Bronchial epithelial cell (primary cell): ENCODE data around the gene MOV10L1. TPM values are rescaled to one million over a fixed set of nuclear protein-coding genes. Genes with fewer than 3 reads are reported as not detected.

Experiments
- DNase-seq: peaks from one replicate; pipeline ENCODE4 v3.0.0-alpha.2; 2010; ENCODE audit warnings: low read depth
- FAIRE-seq: peaks from 2 replicates; lab custom pipeline; 2011; peaks lifted over from hg19 to GRCh38; lab: Jason Lieb, UNC
- H3K27me3 ChIP-seq: 2 replicates; pipeline ENCODE4 v1.5.1; 2011; ENCODE audit warnings: low read length; ENCODE audit not compliant: control insufficient read depth, insufficient read depth
- H3K36me3 ChIP-seq: 2 replicates; pipeline ENCODE4 v1.5.1; 2011; ENCODE audit warnings: low read length; ENCODE audit not compliant: control insufficient read depth, insufficient read depth
- H3K4me3 ChIP-seq: 2 replicates; pipeline ENCODE4 v1.5.1; 2011; ENCODE audit warnings: mild to moderate bottlenecking, low read depth, low read length, control low read depth
- total RNA-seq: library from RNA; depleted of rRNA; stranded (reverse); fragments of >200 nt; gene quantifications from 2 replicates; pipeline ENCODE4 v1.2.1, GENCODE V29; 2014
- TF ChIP-seq, protein P1 (sequence below): IDR thresholded peaks from 2 replicates; pipeline ENCODE4 v1.5.1; 2011; ENCODE audit warnings: mild to moderate bottlenecking, moderate library complexity, low read length, control low read depth, inconsistent platforms; ENCODE audit not compliant: insufficient read depth, severe bottlenecking

MOV10L1 gene
- total RNA-seq, 1 donor from 2014 or later: 0.26 TPM

DNA sequence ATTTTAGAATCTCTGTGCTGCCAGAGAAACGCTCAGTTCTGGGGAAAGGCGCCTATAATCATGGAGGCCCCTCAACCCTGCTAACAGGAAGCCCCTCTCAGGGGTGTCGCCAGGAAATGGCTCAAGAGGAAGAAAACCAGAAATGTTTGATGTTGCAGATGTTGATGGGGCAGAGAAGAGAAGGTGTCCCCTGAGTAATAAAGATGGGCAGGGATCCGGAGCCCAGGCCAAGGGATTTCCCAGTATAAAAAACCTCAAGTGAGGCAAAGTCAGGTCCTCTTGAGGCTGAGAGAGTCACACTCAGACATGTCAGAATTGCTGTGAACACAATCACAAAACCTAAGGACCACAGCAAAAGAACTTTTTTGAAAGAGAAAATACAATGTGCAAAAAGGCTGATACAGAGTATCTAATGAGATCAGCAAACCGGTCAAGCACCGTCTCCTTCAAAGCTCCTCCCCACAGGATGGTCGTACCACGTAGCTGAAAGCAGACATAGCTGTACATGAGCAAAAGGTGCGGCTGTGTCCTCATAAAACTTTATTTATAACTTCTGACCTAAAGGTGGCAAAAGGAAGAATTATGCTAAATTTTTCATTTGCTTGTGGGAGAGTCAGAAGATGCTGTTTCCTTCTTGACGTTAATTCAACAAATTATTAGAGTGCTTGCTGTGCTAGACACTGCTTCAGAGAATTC is 12.2 kb downstream of the MOV10L1 start:
- FAIRE-seq (no peak), DNase-seq (no peak)
- H3K27me3 ChIP-seq: no peaks in the 10 kb centered on the region
- no peaks in the 10 kb centered on the region for H3K36me3 ChIP-seq
- no peak overlapping the region for H3K4me3 ChIP-seq
- TF ChIP-seq, protein P1, sequence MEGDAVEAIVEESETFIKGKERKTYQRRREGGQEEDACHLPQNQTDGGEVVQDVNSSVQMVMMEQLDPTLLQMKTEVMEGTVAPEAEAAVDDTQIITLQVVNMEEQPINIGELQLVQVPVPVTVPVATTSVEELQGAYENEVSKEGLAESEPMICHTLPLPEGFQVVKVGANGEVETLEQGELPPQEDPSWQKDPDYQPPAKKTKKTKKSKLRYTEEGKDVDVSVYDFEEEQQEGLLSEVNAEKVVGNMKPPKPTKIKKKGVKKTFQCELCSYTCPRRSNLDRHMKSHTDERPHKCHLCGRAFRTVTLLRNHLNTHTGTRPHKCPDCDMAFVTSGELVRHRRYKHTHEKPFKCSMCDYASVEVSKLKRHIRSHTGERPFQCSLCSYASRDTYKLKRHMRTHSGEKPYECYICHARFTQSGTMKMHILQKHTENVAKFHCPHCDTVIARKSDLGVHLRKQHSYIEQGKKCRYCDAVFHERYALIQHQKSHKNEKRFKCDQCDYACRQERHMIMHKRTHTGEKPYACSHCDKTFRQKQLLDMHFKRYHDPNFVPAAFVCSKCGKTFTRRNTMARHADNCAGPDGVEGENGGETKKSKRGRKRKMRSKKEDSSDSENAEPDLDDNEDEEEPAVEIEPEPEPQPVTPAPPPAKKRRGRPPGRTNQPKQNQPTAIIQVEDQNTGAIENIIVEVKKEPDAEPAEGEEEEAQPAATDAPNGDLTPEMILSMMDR: no peak

DNA sequence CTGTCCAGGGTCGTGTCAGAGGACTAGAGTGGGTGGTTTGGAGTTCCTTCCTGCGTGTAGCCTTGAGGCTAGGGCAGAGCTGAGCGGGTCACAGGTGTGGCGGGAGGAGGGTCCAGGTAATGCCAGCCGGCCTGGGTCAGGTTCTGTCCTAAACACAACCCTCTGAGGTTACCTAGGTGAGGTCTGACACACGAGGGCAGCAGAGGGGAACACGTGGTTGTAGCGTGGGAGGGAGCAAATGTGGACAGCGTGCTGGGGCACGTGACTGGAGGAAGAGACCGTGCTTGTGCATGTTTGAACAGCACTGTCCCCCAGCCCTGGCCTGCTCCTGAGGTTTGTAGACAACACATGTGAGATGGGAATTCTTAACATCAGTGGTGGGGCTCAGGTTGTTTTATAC is 13.1 kb downstream of the MOV10L1 start:
- peak; percentile 83 for FAIRE-seq
- H3K27me3 ChIP-seq: no peaks in the 10 kb centered on the region
- H3K36me3 ChIP-seq: no peaks in the 10 kb centered on the region
- TF ChIP-seq, protein P1: peak; percentile 3
- peak; percentile 61 for DNase-seq
- no peak overlapping the region for H3K4me3 ChIP-seq

DNA sequence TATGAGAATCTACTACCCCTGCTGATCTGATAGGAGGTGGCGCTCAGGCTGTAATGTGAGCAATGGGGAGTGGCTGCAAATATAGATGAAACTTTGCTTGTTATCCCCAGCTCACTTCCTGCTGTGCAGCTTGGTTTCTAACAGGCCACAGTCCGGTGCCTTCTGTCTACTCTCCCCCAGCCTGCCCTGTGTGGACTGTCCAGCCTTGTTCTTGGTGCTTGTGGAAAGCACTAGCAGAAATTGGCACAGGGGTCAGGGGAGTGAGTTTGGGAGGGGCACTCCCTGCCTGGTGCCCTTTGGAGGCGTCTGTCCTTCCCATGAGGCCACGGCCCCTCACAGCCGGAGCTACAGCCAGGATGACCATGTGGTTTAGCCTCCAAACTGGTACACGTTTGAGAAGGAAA is 14.3 kb downstream of the MOV10L1 start:
- Histone ChIP-seq H3K27me3 (no peaks in the 10 kb centered on the region), H3K4me3 (no peak overlapping the region), H3K36me3 (no peaks in the 10 kb centered on the region)
- FAIRE-seq: no peak
- DNase-seq: no peak
- TF ChIP-seq, protein P1: no peak

DNA sequence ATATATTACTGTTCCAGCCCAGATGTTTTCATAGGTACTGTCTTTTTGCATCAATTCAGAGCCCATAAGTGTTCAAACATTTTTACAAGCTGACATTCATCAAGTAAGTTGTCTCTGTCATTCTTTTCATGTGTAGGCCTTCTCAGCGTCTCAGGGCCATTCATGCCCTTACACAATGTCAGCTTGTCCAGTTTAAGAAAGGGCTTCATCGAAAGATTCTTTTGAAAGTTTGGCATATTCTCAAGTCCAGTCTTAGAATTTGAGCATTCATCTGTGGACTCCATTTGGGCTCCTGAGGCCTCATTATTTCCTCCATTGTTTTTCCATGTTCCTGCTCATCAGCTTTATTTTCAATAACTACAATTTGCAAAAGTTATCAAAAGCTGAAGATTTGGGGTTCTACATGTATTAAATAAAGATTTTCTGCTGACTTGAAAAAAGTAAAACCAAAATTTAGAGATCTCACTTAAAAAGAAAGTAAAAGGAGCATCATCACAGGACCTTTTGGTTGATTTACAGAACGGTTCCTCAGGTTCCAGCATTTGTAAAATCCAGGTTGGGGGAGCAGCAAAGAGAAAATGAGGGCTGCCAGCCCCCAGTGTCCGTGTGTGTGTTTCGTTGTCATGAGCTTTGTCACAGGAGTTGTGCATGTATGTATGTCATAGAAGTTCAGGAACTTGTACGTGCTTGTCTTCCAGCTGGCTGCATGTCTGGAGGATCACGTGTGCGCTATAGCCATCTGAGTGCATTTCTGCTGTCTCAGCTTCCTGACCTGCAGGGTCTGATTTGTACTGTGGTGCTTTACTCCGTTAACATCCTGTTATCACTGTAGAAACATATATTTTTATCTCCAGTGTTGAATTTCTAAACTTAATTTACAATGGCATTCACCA is 15.6 kb downstream of the MOV10L1 start:
- FAIRE-seq (peak; percentile 84), DNase-seq (peak; percentile 89)
- Histone ChIP-seq H3K36me3 (no peaks in the 10 kb centered on the region), H3K27me3 (no peaks in the 10 kb centered on the region), H3K4me3 (no peak overlapping the region)
- TF ChIP-seq, protein P1: no peak

DNA sequence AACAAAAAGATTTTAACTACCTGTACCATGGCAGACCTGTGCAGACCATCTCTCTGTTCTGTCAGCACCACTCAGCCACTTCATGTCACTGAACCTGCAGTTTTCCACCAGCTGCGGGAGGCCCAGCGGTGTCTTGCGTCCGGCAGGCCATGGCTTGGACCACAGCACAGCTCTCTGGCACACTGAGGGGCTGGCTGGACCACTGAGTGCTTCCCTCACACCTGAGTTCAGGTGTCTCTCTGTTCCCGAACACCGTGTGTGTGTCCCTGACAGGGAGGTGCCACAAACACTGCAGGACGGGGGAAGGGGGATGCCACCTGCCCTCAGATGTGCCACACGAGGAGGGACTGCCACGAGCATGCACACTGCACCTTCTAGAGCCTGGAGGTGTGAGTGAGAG is 17.7 kb downstream of the MOV10L1 start:
- H3K36me3 ChIP-seq: no peaks in the 10 kb centered on the region
- FAIRE-seq: no peak
- DNase-seq: no peak
- no peak overlapping the region for H3K4me3 ChIP-seq
- no peaks in the 10 kb centered on the region for H3K27me3 ChIP-seq
- TF ChIP-seq, protein P1: no peak
